Activated T-cell treated with anti-CD3 and anti-CD28 coated beads, Interleukin-2, amount 50 U/mL, for 24 hours (primary cell): ENCODE measurements around the gene PDZK1.
"Not testable (repeated sequence)": the region's sequence is repeated elsewhere in the genome, so short reads cannot be mapped to it uniquely, and the experiment has no call there.

Experiments
- DNase-seq: peaks from one replicate; pipeline ENCODE4 v3.0.0-alpha.2; 2020
- H3K27ac Mint-ChIP-seq: 2 replicates; pipeline ENCODE4 v1.8.0; 2020; ENCODE audit warnings: mild to moderate bottlenecking, mixed read lengths
- H3K27me3 Mint-ChIP-seq: 2 replicates; pipeline ENCODE4 v1.8.0; 2020; ENCODE audit warnings: mixed read lengths
- H3K36me3 Mint-ChIP-seq: 2 replicates; pipeline ENCODE4 v1.8.0; 2020; ENCODE audit warnings: low read depth, mixed read lengths
- H3K4me1 Mint-ChIP-seq: 2 replicates; pipeline ENCODE4 v1.8.0; 2020; ENCODE audit warnings: low read depth, mixed read lengths
- H3K4me3 Mint-ChIP-seq: 2 replicates; pipeline ENCODE4 v1.8.0; 2020; ENCODE audit warnings: mild to moderate bottlenecking, moderate library complexity, mixed read lengths
- H3K9me3 Mint-ChIP-seq: 2 replicates; pipeline ENCODE4 v1.8.0; 2020; ENCODE audit warnings: mixed read lengths

The PDZK1 gene

DNA sequence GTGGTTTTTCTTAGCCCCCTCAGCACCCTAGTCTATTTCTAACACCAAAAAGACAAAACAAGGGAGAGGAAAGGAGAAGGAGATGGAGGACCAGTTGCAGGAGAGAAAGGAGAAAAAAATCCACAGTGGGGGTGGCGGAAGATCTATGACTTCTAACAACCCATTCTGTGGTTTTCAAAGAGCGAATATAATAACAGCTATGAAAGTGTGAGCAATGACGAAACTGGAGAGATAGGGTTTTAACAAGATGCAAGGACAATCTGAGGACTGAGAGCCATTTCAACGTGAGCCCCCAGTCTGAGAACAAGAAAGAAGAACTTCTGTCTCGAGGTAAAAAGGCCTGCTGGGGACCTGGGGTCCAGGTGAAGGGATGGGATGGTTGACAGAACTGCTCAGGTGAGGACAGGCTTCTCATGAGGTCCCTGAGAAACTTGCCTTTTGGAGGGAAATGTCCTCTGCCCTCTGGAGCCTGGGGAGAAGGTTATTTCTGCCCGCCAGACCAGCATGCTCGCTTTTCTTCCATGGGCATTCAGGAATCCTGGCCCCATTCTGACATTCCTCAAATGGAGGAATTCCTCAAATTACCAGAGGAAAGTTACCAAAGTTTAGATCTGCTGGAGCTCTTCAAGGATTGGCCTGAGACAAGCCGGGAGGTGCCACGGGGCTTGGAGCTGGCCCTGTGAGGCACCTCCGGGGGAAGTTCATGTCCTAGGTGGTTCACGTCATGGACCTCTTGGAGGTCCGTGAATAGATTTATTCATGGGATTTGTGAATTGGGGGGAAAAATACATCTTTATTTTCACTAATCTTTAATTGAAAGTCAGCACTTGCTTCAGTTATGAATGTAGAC, 12.3 kb upstream of the PDZK1 start, which contains the start of gene CD160:
Gene CD160, plus strand, starts transcription at position 270 of the 850 bp plus-strand sequence. CDS start 8,829 bp downstream, outside the sequence.
- peaks cover 23% of the 10 kb centered on the region for H3K27me3 Mint-ChIP-seq
- no peaks in the 10 kb centered on the region for H3K36me3 Mint-ChIP-seq
- no peak for DNase-seq
- H3K27ac Mint-ChIP-seq, result no peak within 1 kb of the TSS
- H3K9me3 Mint-ChIP-seq, result no peaks in the 10 kb centered on the region
- peaks cover 30% of the 10 kb centered on the region for H3K4me1 Mint-ChIP-seq
- H3K4me3 Mint-ChIP-seq, result peak within 1 kb of the TSS; percentile 69

DNA sequence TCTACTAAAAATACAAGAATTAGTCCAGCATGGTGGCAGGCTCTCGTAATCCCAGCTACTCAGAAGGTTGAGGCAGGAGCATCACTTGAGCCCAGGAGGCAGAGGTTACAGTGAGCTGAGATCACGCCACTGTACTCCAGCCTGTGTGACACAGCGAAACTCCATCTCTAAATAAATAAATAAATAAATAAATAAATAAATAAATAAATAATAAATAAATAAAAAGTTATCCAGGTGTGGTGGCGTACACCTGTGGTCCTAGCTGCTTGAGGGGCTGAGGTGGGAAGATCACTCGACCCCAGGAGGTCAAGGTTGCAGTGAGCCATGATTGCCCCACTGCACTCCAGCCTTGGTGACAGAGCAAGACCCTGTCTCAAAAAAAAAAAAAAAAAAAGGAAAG, 11.3 kb upstream of the PDZK1 start:
- not testable (repeated sequence) for H3K27ac Mint-ChIP-seq, H3K36me3 Mint-ChIP-seq, H3K9me3 Mint-ChIP-seq, H3K4me3 Mint-ChIP-seq, DNase-seq
- Mint-ChIP-seq H3K27me3 (peaks cover 23% of the 10 kb centered on the region), H3K4me1 (peaks cover 30% of the 10 kb centered on the region)

DNA sequence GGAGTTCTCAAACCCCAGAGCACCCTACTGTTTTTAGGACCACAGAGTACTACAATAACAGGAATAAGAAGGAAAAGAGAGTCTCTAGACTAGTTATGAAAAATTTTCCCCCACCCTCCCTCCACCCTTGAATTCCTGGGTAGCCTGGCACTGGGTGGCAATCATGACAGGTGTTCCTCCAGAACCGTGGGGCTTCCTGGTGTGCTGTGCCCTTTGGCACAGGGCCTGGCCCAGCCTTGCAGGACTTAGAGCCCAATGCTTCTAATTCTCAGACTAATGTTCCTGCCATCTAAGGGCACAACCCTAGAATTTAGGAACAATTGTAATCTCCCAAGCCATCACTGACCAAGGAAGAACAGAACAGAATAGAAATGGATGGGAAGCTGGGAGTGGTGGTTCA, 10.7 kb upstream of the PDZK1 start:
- H3K27ac Mint-ChIP-seq, result no peak overlapping the region
- H3K9me3 Mint-ChIP-seq, result no peaks in the 10 kb centered on the region
- peaks cover 21% of the 10 kb centered on the region for H3K27me3 Mint-ChIP-seq
- peaks cover 30% of the 10 kb centered on the region for H3K4me1 Mint-ChIP-seq
- no peak overlapping the region for H3K4me3 Mint-ChIP-seq
- no peak for DNase-seq
- H3K36me3 Mint-ChIP-seq, result no peaks in the 10 kb centered on the region

DNA sequence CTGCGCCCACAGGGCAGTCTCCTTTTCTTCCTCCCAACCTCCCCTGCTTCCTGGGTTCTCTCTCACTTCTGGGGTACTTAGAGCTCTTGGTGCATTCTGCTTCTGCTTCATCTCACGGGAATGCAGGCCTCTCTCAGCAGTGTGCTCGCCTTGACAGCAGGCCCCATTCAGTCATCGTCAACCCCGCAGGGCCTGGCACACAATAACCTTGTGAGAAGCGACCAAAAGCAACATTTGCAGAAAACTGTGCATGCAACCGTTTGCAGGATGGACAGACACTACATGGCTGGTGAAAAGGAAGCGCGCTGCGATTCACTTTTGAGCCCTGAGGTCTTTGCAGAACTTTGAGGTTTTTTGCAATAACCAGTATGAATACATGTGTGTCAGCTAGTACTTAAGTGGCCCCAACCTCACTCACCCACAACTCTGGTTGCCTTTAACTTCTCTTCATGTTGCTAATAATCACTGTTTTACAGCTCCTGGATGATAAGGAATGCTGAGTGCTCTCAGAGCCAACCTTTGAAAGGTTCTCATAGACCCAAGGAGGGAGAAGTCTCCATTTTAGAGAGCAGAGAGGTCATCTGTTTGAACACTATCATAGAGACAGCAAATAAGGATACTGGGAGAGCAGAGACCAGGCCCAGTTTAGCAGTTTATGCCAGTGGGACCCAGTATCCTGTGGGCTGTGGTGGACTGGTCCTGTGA, 9.6 kb upstream of the PDZK1 start:
- H3K4me1 Mint-ChIP-seq, result peaks cover 30% of the 10 kb centered on the region
- no peak overlapping the region for H3K4me3 Mint-ChIP-seq
- H3K36me3 Mint-ChIP-seq, result no peaks in the 10 kb centered on the region
- peaks cover 15% of the 10 kb centered on the region for H3K27me3 Mint-ChIP-seq
- H3K9me3 Mint-ChIP-seq, result no peaks in the 10 kb centered on the region
- H3K27ac Mint-ChIP-seq, result no peak overlapping the region
- DNase-seq, result no peak

DNA sequence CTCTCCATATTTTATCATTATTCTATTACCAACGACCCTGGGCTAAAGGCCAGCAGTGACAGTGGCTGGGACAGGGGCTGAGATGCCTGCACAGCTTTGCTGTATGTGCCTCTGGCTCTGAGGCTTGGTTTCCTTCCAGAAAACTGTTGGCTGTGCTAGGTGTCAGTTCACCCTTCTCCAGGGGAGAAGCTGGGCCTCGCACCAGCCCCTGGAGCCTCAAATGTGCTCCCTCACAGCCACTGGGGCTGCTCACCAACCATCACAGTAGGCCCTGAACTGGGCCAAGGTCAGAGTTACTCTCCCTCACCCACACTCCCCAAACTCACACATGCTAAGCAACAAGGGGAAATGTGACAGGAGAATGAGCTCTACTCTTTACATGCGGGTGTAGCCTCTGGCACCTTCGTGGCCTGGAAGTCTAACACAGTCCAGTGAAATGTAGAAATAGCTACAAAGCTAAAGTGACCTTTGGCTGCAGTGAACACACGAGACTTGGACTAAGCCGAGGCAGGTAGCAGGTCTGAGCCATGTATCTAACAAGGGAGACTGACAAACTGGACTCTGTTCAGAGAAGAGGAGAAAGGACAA, 7.5 kb upstream of the PDZK1 start:
- Mint-ChIP-seq H3K9me3 (no peaks in the 10 kb centered on the region), H3K4me3 (no peak overlapping the region), H3K27me3 (no peaks in the 10 kb centered on the region), H3K27ac (no peak overlapping the region), H3K4me1 (peaks cover 11% of the 10 kb centered on the region), H3K36me3 (no peaks in the 10 kb centered on the region)
- no peak for DNase-seq

DNA sequence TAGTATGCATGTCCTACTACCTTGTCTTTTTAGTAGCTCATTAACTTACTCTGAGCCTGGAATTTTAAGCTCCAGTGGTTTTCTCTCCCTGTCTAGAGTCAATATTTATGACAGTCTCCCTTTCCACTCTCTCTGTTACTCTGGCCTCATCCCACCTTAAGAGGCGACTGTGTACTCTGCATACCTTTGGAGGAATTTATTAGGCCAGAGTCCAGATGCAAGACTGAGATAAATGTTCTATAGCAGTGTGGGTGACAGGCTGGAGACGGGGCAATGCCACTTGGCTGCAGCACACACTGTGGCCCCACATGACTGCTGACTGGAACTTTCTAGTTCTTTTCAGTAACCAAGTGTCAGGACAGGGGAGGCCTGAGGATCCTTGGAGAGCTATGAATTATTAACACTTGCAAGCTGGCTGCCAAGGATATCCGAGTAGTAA, 4.1 kb upstream of the PDZK1 start:
- no peak overlapping the region for H3K27ac Mint-ChIP-seq
- no peak for DNase-seq

DNA sequence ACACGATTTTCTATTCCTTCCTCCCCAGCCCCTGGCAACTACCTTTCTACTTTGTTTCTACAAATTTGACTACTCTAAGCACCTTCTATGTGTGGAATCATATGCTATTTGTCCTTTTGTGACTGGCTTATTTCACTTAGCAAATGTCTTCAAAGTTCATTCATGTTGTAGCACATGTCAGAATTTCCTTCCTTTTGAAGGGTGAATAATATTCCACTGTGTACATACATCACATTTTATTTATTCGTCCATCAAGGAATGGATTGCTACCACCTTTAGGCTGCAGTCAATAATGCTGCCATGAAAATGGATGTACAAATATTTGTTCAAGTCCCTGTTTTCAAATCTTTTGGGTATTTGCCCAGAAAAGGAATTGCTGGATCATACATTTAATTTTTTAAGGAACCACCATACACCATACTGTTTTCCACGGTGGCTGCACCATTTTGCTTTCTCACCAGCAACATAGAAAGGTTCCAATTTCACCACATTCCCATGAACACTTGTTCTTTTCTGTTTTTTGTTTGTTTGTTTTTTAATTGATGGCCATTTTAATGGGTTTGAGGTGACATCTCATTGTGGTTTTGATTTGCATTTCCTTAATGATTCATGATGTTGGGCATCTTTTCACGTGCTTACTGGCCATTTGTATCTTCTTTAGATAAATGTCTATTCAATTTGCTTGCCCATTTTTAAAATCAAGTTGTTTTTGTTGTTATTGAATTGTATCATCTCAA, 3.3 kb upstream of the PDZK1 start:
- no peaks in the 10 kb centered on the region for H3K9me3 Mint-ChIP-seq
- no peak overlapping the region for H3K27ac Mint-ChIP-seq
- no peaks in the 10 kb centered on the region for H3K27me3 Mint-ChIP-seq
- no peak overlapping the region for H3K4me3 Mint-ChIP-seq
- DNase-seq, result no peak
- no peaks in the 10 kb centered on the region for H3K36me3 Mint-ChIP-seq
- no peaks in the 10 kb centered on the region for H3K4me1 Mint-ChIP-seq

More for the DNA sequence above, 4.1 kb upstream of the PDZK1 start:
- H3K4me3 Mint-ChIP-seq, result no peak overlapping the region
- H3K9me3 Mint-ChIP-seq, result no peaks in the 10 kb centered on the region
- no peaks in the 10 kb centered on the region for H3K27me3 Mint-ChIP-seq
- H3K4me1 Mint-ChIP-seq, result no peaks in the 10 kb centered on the region
- H3K36me3 Mint-ChIP-seq, result no peaks in the 10 kb centered on the region

DNA sequence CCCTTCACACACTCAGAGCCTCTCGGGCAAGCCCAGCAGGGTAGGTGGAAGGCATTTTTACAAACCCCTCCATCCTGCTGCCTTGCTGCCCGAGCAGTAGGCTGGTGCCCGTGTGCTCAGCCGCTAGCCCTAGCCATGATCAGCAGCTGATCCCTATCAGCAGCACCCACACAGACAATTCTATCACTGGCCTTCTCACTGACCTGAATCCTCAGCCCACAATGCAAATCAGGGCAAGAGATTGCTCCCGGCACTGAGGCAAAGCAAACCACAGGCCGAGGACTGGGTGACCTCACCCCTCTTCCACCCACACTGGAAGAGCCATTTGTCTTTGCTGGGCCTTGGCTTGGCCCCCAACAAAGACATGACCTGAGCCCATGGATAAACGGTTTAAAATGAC, 895 bp upstream of the PDZK1 start:
- Mint-ChIP-seq H3K27me3 (no peaks in the 10 kb centered on the region), H3K4me3 (no peak overlapping the region), H3K4me1 (no peaks in the 10 kb centered on the region), H3K36me3 (no peaks in the 10 kb centered on the region), H3K9me3 (no peaks in the 10 kb centered on the region), H3K27ac (no peak overlapping the region)
- no peak for DNase-seq

DNA sequence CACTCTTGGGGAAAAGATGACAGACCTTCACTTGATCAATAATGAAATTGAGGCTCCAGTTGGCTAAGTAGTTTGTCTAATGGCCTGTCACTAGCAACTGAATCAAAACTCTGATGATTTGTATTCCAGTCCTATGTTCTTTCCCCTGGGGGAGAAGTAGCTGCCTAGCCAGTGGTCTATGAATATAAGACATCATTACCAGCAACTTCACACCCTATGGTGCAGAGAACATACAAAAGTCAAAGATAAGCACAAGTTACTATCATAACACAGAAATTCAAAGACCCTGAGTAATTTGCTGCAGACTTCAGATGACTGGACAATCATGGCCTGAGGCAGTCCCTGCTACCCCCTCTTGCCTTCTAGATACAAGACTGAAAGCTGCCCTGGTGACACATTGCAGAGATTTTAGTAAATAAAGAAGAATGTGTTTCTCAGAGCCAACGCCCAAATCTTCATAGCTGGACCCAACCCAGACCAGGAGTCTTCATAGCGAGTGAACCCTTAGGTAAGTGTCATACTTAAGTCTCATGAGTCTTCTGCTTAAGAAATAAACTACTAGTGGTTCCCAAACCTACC, 993 bp downstream of the PDZK1 start:
- Mint-ChIP-seq H3K27ac (no peak overlapping the region), H3K4me1 (no peaks in the 10 kb centered on the region), H3K9me3 (no peaks in the 10 kb centered on the region), H3K4me3 (no peak overlapping the region), H3K36me3 (no peaks in the 10 kb centered on the region), H3K27me3 (no peaks in the 10 kb centered on the region)
- no peak for DNase-seq

DNA sequence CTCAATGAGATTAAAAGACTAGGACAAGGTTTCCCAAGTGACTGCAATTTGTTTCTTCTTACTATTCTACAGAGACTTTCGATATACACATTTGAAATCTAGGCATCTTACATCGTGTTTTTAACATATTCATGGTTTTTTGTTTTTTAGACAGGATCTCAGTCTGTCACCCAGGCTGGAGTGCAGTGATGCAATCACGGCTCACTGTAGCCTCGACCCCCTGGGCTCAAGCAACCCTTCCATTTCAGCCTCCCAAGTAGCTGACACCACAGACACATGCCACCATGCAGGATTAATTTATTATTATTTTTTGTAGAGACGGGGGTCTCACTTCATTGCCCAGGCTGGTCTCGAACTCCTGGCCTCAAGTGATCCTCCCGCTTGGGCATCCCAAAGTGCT, 1.5 kb downstream of the PDZK1 start:
- no peak overlapping the region for H3K27ac Mint-ChIP-seq
- H3K36me3 Mint-ChIP-seq, result no peaks in the 10 kb centered on the region
- H3K27me3 Mint-ChIP-seq, result no peaks in the 10 kb centered on the region
- no peak overlapping the region for H3K4me3 Mint-ChIP-seq
- no peak for DNase-seq
- no peaks in the 10 kb centered on the region for H3K4me1 Mint-ChIP-seq
- no peaks in the 10 kb centered on the region for H3K9me3 Mint-ChIP-seq

DNA sequence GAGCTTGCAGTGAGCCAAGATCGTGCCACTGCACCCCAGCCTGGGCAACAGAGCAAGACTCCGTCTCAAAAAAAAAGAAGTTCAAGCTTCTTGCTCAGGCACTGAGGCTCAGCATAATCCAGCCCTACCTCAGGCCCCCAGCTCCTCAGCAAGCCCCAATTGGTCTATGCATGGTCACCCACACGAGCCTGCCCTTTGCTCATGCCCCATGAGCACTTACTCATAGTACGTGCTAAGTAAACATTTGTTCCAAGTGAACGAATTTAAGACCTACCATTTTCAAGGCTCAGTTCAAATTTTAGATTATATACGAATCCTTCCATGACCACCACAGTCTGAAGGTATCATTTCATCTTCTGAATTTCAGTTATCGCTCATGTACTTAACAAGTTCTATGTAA, 4.3 kb downstream of the PDZK1 start:
- H3K27ac Mint-ChIP-seq, result no peak overlapping the region
- H3K27me3 Mint-ChIP-seq, result no peaks in the 10 kb centered on the region
- H3K4me3 Mint-ChIP-seq, result no peak overlapping the region
- no peaks in the 10 kb centered on the region for H3K36me3 Mint-ChIP-seq
- no peaks in the 10 kb centered on the region for H3K9me3 Mint-ChIP-seq
- no peaks in the 10 kb centered on the region for H3K4me1 Mint-ChIP-seq
- no peak for DNase-seq

DNA sequence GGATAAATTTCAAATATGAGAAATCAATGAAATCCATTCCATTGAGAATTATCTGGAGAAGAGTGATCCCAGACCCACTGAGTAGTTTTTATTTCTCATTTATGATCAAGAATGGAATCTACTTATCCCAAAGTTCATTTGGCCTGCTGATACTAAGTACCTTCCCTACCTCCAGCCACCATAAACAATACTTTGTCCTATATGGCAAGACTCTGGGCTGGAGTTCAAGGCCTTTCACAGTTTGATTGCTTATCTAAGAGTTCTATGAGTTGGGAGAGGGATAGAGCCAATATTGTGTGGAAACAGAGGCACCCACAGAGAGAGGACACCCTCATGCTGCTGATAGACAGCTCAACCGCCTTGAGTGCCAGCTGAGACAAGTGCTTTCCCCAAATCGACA, 5.1 kb downstream of the PDZK1 start:
- DNase-seq, result no peak
- Mint-ChIP-seq H3K9me3 (no peaks in the 10 kb centered on the region), H3K27me3 (no peaks in the 10 kb centered on the region), H3K27ac (no peak overlapping the region), H3K4me1 (no peaks in the 10 kb centered on the region), H3K4me3 (no peak overlapping the region), H3K36me3 (no peaks in the 10 kb centered on the region)

DNA sequence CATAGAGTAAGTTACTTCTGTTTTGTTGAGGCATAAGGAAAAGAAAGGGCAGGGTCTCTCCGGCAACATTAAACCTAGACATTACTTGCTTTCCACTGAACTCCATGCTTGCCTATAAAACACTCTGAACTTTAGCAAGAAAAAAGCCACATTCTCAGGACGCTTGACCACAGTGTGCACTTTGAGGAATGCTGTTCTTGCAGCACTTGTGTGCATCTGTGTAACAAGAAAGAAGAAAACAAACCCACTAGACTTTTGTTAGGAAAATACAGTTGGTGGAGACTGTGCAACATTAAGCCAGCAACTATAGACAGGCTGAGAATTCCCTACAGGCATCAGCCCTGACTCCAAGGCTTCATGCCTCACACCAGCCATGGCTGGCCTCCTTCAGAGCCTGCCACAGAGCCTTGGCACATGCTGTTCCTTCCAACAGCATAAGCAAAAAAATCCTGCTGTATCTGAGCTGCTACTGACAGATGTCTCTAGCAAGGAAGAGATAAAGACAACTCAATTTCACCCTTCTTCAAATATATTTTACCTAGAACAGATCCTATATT, 5.8 kb downstream of the PDZK1 start:
- Mint-ChIP-seq H3K27me3 (no peaks in the 10 kb centered on the region), H3K4me3 (no peak overlapping the region), H3K9me3 (no peaks in the 10 kb centered on the region), H3K27ac (no peak overlapping the region), H3K36me3 (no peaks in the 10 kb centered on the region), H3K4me1 (no peaks in the 10 kb centered on the region)
- no peak for DNase-seq

DNA sequence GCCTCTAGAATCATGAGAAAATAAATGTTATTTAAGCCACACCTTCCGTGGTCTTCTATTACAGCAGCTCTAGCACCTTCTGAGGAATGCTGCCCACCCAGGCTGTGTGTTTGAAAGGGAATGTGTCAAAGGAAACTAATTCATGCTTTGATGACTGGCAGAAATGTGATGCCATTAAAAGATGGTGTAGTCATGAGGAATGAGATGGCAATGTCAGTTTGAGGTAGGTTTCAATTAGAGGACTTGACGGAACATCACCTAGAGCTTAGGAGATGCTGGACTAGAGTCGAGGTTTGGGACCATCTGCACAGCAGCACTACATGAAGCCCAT, 10.6 kb downstream of the PDZK1 start:
- Mint-ChIP-seq H3K4me1 (no peaks in the 10 kb centered on the region), H3K4me3 (no peak overlapping the region), H3K9me3 (no peaks in the 10 kb centered on the region), H3K27ac (no peak overlapping the region), H3K36me3 (no peaks in the 10 kb centered on the region), H3K27me3 (no peaks in the 10 kb centered on the region)
- no peak for DNase-seq
